SK-N-SH (cell line): ENCODE results near the gene ZNRF4. TPM values are rescaled to one million over a fixed set of nuclear protein-coding genes. Genes with fewer than 3 reads are reported as not detected.
"Not testable (repeated sequence)": the region's sequence is repeated elsewhere in the genome, so short reads cannot be mapped to it uniquely, and the experiment has no call there.

Experiments used
- CTCF ChIA-PET: fragments of 300-600, 350-600 bp; formaldehyde crosslinking; extraction: SDS; loops from one replicate; lab custom pipeline; 2021; lab: Yijun Ruan, JAX
- POLR2A ChIA-PET: fragments of 350-600 bp; sonication (Branson Sonifier 250); formaldehyde crosslinking; extraction: SDS; loops from one replicate; lab custom pipeline; 2020; ENCODE audit warnings: antibody characterized with exemption, inconsistent platforms; lab: Yijun Ruan, JAX
- DNase-seq: peaks from one replicate; pipeline ENCODE4 v3.0.0; 2012
- H2AFZ ChIP-seq: fragments of 200-600 bp; sonication (generic); 2 replicates; pipeline ENCODE4 v1.8.1; 2016; ENCODE audit warnings: antibody characterized with exemption, mild to moderate bottlenecking, low read depth
- H3F3A ChIP-seq: fragments of 200-600 bp; sonication (generic); replicated peaks from 2 replicates; pipeline ENCODE3; 2016; ENCODE audit warnings: antibody characterized with exemption, mild to moderate bottlenecking; ENCODE audit not compliant: insufficient read depth
- H3K27ac ChIP-seq, 2 experiments: fragments of 200-500 bp in 1 of 2; fragments of 200-600 bp in 1 of 2; sonication (Bioruptor generic) in 1 of 2; sonication (generic), shearing (Covaris generic) in 1 of 2; 2 replicates each; pipeline versions ENCODE4 v1.5.1 to v1.6.1; 2014 to 2016; ENCODE audit warnings: low read depth in 2 of 2, inconsistent platforms in 1 of 2, low read length in 1 of 2, mild to moderate bottlenecking in 1 of 2, mixed read lengths in 1 of 2
- H3K27me3 ChIP-seq: fragments of 200-600 bp; sonication (generic), shearing (Covaris generic); 2 replicates; pipeline ENCODE4 v1.6.1; 2016; ENCODE audit warnings: mixed run types; ENCODE audit not compliant: insufficient read depth
- H3K36me3 ChIP-seq, 2 experiments: fragments of 200-500 bp in 1 of 2; fragments of 200-600 bp in 1 of 2; sonication (Bioruptor generic) in 1 of 2; sonication (generic) in 1 of 2; replicated peaks in 1 of 2; 2 replicates each; pipeline versions ENCODE3 to v1.5.1; 2014 to 2016; ENCODE audit warnings: low read length in 1 of 2, mild to moderate bottlenecking in 1 of 2; ENCODE audit not compliant: insufficient read depth in 2 of 2, control insufficient read depth in 1 of 2
- H3K4me1 ChIP-seq, 2 experiments: fragments of 200-500 bp in 1 of 2; fragments of 200-600 bp in 1 of 2; sonication (Bioruptor generic) in 1 of 2; sonication (generic), shearing (Covaris generic) in 1 of 2; 2 replicates each; pipeline versions ENCODE4 v1.5.1 to v1.6.1; 2014 to 2016; ENCODE audit warnings: low read depth in 1 of 2, low read length in 1 of 2, mixed run types in 1 of 2; ENCODE audit not compliant: insufficient read depth in 2 of 2, control insufficient read depth in 1 of 2
- H3K4me2 ChIP-seq: fragments of 200-600 bp; sonication (generic), shearing (Covaris generic); 2 replicates; pipeline ENCODE4 v1.6.1; 2017; ENCODE audit warnings: mixed run types
- H3K4me3 ChIP-seq, 2 experiments: fragments of 200-500 bp in 1 of 2; fragments of 200-600 bp in 1 of 2; sonication (Bioruptor generic) in 1 of 2; sonication (generic), shearing (Covaris generic) in 1 of 2; 2 replicates each; pipeline versions ENCODE4 v1.5.1 to v1.8.1; 2014 to 2016; ENCODE audit warnings: low read depth in 2 of 2, inconsistent platforms in 1 of 2, low read length in 1 of 2, mild to moderate bottlenecking in 1 of 2, mixed read lengths in 1 of 2, moderate library complexity in 1 of 2
- H3K79me2 ChIP-seq: fragments of 200-600 bp; sonication (generic); 2 replicates; pipeline ENCODE4 v1.8.1; 2017; ENCODE audit warnings: mild to moderate bottlenecking; ENCODE audit not compliant: insufficient read depth
- H3K9ac ChIP-seq: fragments of 200-600 bp; sonication (generic); 2 replicates; pipeline ENCODE4 v1.6.1; 2017; ENCODE audit warnings: mixed run types
- H3K9me2 ChIP-seq: fragments of 200-600 bp; sonication (generic); 2 replicates; pipeline ENCODE4 v1.6.1; 2017; ENCODE audit warnings: mixed run types
- H3K9me3 ChIP-seq: fragments of 200-600 bp; sonication (generic); 2 replicates; pipeline ENCODE4 v1.6.1; 2017; ENCODE audit warnings: mixed run types, mild to moderate bottlenecking, moderate library complexity
- H4K20me1 ChIP-seq: fragments of 200-600 bp; sonication (generic); 2 replicates; pipeline ENCODE4 v1.6.1; 2017; ENCODE audit warnings: mild to moderate bottlenecking, mixed run types; ENCODE audit not compliant: insufficient read depth
- EP300 ChIP-seq, 2 experiments: IDR thresholded peaks; 2 replicates each; pipeline versions ENCODE4 v1.4.0 to v1.6.1; 2012; ENCODE audit warnings: borderline replicate concordance in 1 of 2, low read depth in 1 of 2, low read length in 1 of 2
- EZH2phosphoT487 ChIP-seq: fragments of 200-600 bp; sonication (generic); IDR thresholded peaks from 2 replicates; pipeline ENCODE4 v1.6.1; 2017; ENCODE audit warnings: low read depth, mixed run types, mild to moderate bottlenecking, antibody characterized with exemption, moderate library complexity, borderline replicate concordance
- FOXJ3 ChIP-seq: sonication (generic); formaldehyde crosslinking; IDR thresholded peaks from 2 replicates; pipeline ENCODE4 v1.5.1; 2020; ENCODE audit warnings: mild to moderate bottlenecking, missing genetic modification reagents
- MEF2A ChIP-seq: IDR thresholded peaks from 2 replicates; pipeline ENCODE4 v1.4.0; 2012; ENCODE audit warnings: low read depth, borderline replicate concordance
- NRF1 ChIP-seq: IDR thresholded peaks from 2 replicates; pipeline ENCODE4 v1.6.1; 2012; ENCODE audit warnings: low read depth, mild to moderate bottlenecking, low read length
- RAD21 ChIP-seq: IDR thresholded peaks from 2 replicates; pipeline ENCODE4 v1.6.1; 2012; ENCODE audit warnings: mild to moderate bottlenecking, low read length
- RCOR1 ChIP-seq: fragments of 150-350 bp; IDR thresholded peaks from 2 replicates; pipeline ENCODE4 v1.6.1; 2017; ENCODE audit warnings: antibody characterized with exemption, low read length
- RFX5 ChIP-seq: IDR thresholded peaks from 2 replicates; pipeline ENCODE4 v1.6.1; 2012; ENCODE audit warnings: mild to moderate bottlenecking, improper control_type of control experiment, low read length
- RXRA ChIP-seq: IDR thresholded peaks from 2 replicates; pipeline ENCODE4 v1.4.0; 2012; ENCODE audit warnings: low read depth, mild to moderate bottlenecking, borderline replicate concordance
- SIN3A ChIP-seq: IDR thresholded peaks from 2 replicates; pipeline ENCODE4 v1.6.1; 2012; ENCODE audit warnings: low read depth, mild to moderate bottlenecking, low read length, moderate library complexity, borderline replicate concordance
- SMC3 ChIP-seq: IDR thresholded peaks from 2 replicates; pipeline ENCODE4 v1.6.1; 2012; ENCODE audit warnings: low read depth, low read length, improper control_type of control experiment
- TEAD4 ChIP-seq: IDR thresholded peaks from 2 replicates; pipeline ENCODE4 v1.4.0; 2012; ENCODE audit warnings: mild to moderate bottlenecking, borderline replicate concordance; ENCODE audit not compliant: insufficient read depth
- WGBS: methylation state at CpG from one replicate; pipeline ENCODE4 v1.1.6; 2017; ENCODE audit warnings: low lambda C conversion rate; 5-methylcytosine and 5-hydroxymethylcytosine counted together
- polyA plus RNA-seq, 3 experiments: library from polyadenylated mRNA; depleted of rRNA; stranded (reverse); fragments of >200 nt; gene quantifications; 2 replicates each; pipeline ENCODE4 v1.2.3, GENCODE V29; 2012
- TF ChIP-seq, protein P1 (sequence below): IDR thresholded peaks from 2 replicates; pipeline ENCODE4 v1.4.0; 2012; ENCODE audit warnings: low read depth, borderline replicate concordance
- TF ChIP-seq, protein P2 (sequence below): IDR thresholded peaks from 2 replicates; pipeline ENCODE4; 2012

The ZNRF4 gene
- polyA plus RNA-seq, 1 of the 3 experiments (the other 2 are of a cell fraction) = not detected

DNA sequence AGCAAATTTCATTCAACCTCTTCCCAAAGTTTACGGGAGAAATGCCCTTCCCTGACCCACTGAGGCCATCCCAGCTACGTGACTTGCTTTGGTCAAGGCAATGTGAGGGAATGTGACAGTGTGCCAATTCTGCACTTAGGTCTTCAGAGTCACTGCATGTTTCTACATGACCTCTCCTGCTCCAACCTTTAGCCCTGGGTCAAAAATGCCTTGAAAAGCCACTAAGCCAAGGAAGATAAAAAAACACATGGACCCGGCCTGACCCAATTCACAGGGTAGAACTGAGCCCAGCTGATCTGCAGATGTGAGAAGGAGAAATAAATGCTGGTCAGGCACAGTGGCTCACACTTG is 30.0 kb downstream of the ZNRF4 start:
- H3K27me3 ChIP-seq = no peaks in the 10 kb centered on the region; the same call in 1 of the 2 replicates
- H3K79me2 ChIP-seq = no peaks in the 10 kb centered on the region
- TF ChIP-seq MEF2A = no peak
- no peak for TF ChIP-seq RFX5
- TF ChIP-seq SIN3A = no peak
- TF ChIP-seq, protein P1, sequence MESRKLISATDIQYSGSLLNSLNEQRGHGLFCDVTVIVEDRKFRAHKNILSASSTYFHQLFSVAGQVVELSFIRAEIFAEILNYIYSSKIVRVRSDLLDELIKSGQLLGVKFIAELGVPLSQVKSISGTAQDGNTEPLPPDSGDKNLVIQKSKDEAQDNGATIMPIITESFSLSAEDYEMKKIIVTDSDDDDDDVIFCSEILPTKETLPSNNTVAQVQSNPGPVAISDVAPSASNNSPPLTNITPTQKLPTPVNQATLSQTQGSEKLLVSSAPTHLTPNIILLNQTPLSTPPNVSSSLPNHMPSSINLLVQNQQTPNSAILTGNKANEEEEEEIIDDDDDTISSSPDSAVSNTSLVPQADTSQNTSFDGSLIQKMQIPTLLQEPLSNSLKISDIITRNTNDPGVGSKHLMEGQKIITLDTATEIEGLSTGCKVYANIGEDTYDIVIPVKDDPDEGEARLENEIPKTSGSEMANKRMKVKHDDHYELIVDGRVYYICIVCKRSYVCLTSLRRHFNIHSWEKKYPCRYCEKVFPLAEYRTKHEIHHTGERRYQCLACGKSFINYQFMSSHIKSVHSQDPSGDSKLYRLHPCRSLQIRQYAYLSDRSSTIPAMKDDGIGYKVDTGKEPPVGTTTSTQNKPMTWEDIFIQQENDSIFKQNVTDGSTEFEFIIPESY = no peak
- TF ChIP-seq, protein P2, sequence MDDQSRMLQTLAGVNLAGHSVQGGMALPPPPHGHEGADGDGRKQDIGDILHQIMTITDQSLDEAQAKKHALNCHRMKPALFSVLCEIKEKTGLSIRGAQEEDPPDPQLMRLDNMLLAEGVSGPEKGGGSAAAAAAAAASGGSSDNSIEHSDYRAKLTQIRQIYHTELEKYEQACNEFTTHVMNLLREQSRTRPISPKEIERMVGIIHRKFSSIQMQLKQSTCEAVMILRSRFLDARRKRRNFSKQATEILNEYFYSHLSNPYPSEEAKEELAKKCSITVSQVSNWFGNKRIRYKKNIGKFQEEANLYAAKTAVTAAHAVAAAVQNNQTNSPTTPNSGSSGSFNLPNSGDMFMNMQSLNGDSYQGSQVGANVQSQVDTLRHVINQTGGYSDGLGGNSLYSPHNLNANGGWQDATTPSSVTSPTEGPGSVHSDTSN = no peak
- no peak for TF ChIP-seq TEAD4
- TF ChIP-seq SMC3 = no peak
- no peak for TF ChIP-seq RAD21
- no peak for TF ChIP-seq EZH2phosphoT487
- TF ChIP-seq NRF1 = no peak
- no peak for TF ChIP-seq RXRA
- TF ChIP-seq EP300 (IDR thresholded peaks at IDR 0.05; ENCODE audit: borderline replicate concordance in 1 of 2, low read depth in 1 of 2, low read length in 1 of 2) = no peak
- no peak for TF ChIP-seq FOXJ3 (CRISPR knock-in tag)
- no peak for TF ChIP-seq RCOR1
- H3K9me2 ChIP-seq = no peaks in the 10 kb centered on the region
- H3K9me3 ChIP-seq = no peaks in the 10 kb centered on the region
- ChIA-PET POLR2A (no interaction called here), CTCF (no interaction called here)
- no peaks in the 10 kb centered on the region for H3K36me3 ChIP-seq
- H3K9ac ChIP-seq = no peak overlapping the region
- DNase-seq = no peak
- peaks cover 0 to 5% of the 10 kb centered on the region in 2 experiments; a peak in 1 of 4 replicates for H3K4me1 ChIP-seq
- H3F3A ChIP-seq = no peaks in the 10 kb centered on the region
- H2AFZ ChIP-seq = no peak overlapping the region
- H4K20me1 ChIP-seq = no peaks in the 10 kb centered on the region
- WGBS = 61% methylated on average over 3 of the region's 3 CpGs
- no peak overlapping the region for H3K4me3 ChIP-seq
- no peak overlapping the region for H3K27ac ChIP-seq
- H3K4me2 ChIP-seq = no peak overlapping the region

DNA sequence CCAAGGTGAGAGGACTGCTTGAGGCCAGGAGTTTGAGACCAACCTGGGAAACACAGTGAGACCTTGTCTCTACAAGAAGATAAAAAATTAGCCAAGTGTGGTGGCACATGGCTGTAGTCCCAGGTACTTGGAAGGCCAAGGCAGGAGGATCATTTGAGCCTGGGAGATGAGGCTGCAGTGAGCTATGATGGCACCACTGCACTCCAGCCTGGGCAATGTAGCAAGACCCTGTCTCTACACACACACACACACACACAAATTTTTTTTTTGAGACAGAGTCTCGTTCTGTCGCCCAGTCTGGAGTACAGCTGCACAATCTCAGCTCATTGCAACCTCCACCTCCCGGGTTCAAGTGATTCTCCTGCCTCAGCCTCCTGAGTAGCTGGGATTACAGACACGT is 30.4 kb downstream of the ZNRF4 start:
- H2AFZ ChIP-seq, H3K4me1 ChIP-seq, H4K20me1 ChIP-seq, H3K9me3 ChIP-seq, H3K27me3 ChIP-seq, H3K4me3 ChIP-seq, H3K36me3 ChIP-seq, H3K4me2 ChIP-seq, H3K79me2 ChIP-seq, H3K9ac ChIP-seq, DNase-seq, H3K27ac ChIP-seq, CTCF ChIA-PET, POLR2A ChIA-PET, H3F3A ChIP-seq, H3K9me2 ChIP-seq: not testable (repeated sequence)
- WGBS = 56% methylated on average over 4 of the region's 4 CpGs
